Heart left ventricle (tissue), 16 donors: ENCODE data around the gene CD300LD. TPM values are rescaled to one million over a fixed set of nuclear protein-coding genes. Genes with fewer than 3 reads are reported as not detected.

Experiments used
- ATAC-seq, 4 donors: fragments of 200-7000 bp; cut with Tn5 transposase; one replicate each; pipeline ENCODE4 v1.9.1; 2020 to 2022; ENCODE audit warnings: moderate library complexity in 4 of 4, mild to moderate bottlenecking in 3 of 4, moderate number of reproducible peaks in 1 of 4
- DNase-seq, 5 donors: peaks; one replicate each; pipeline ENCODE4 v3.0.0-alpha.2; 2020
- H3K27ac ChIP-seq, 12 donors: fragments of 200-600 bp; sonication (generic) in 4 of 12; one replicate each; pipeline versions ENCODE4 v1.5.0 to v1.8.0; 2016 to 2022; ENCODE audit warnings: mild to moderate bottlenecking in 2 of 12
- H3K27me3 ChIP-seq, 9 donors: fragments of 200-600 bp; sonication (generic) in 2 of 9; one replicate each; pipeline versions ENCODE4 v1.5.1 to v1.8.0; 2016 to 2022; ENCODE audit warnings: mild to moderate bottlenecking in 3 of 9
- H3K36me3 ChIP-seq, 9 donors: fragments of 200-600 bp; sonication (generic) in 2 of 9; one replicate each; pipeline versions ENCODE4 v1.5.0 to v1.8.0; 2018 to 2022; ENCODE audit warnings: mild to moderate bottlenecking in 2 of 9
- H3K4me1 ChIP-seq, 12 donors: fragments of 200-600 bp; sonication (generic) in 4 of 12; one replicate each; pipeline versions ENCODE4 v1.5.0 to v1.8.0; 2016 to 2022; ENCODE audit warnings: mild to moderate bottlenecking in 3 of 12
- H3K4me3 ChIP-seq, 12 donors: fragments of 200-600 bp; sonication (generic) in 4 of 12; one replicate each; pipeline versions ENCODE4 v1.5.0 to v1.8.0; 2017 to 2022; ENCODE audit warnings: mild to moderate bottlenecking in 9 of 12, moderate library complexity in 4 of 12
- H3K9me3 ChIP-seq, 12 donors: fragments of 200-600 bp; sonication (generic) in 4 of 12; one replicate each; pipeline versions ENCODE4 v1.5.0 to v1.8.0; 2016 to 2022; ENCODE audit warnings: mild to moderate bottlenecking in 1 of 12
- CTCF ChIP-seq, 12 donors: fragments of 200-600 bp; sonication (generic) in 4 of 12; IDR thresholded peaks; one replicate each; pipeline versions ENCODE4 v1.5.0 to v1.8.0; 2018 to 2022; ENCODE audit warnings: antibody characterized with exemption in 12 of 12, mild to moderate bottlenecking in 5 of 12
- POLR2A ChIP-seq, 2 donors: fragments of 450-650 bp; IDR thresholded peaks; one replicate each; pipeline ENCODE4 v1.6.1; 2017; ENCODE audit warnings: antibody characterized with exemption in 2 of 2, mild to moderate bottlenecking in 2 of 2, moderate library complexity in 2 of 2
- WGBS, 4 donors: extraction: QIAGEN DNeasy Blood & Tissue Kit in 2 of 4; methylation state at CpG; one replicate each; pipeline versions ENCODE4 v1.1.5 to v1.1.7; 2013 to 2018; 5-methylcytosine and 5-hydroxymethylcytosine counted together
- intact Hi-C, 10 donors: fragments of 100-400 bp; cut with DNase I; formaldehyde crosslinking; loops; one replicate each; pipeline versions ENCODE4 v1.11.1 to v1.14.2; 2022
- long read RNA-seq, 3 donors: library from polyadenylated mRNA; unstranded; transcript quantifications; one replicate each; pipeline ENCODE4 v2.0.0, GENCODE V29; 2020 to 2021
- polyA plus RNA-seq, 2 donors: library from polyadenylated mRNA; stranded (reverse); fragments of 200-250 nt; gene quantifications; one replicate each; pipeline ENCODE4 v1.2.3, GENCODE V29; 2013
- total RNA-seq, 9 donors: library from RNA; depleted of rRNA in 2 of 9; stranded (reverse); fragments of >200 nt in 2 of 9; fragmentation: NEBNext Ultra II Directional in 3 of 9; extraction: Animal tissue kit (Norgen Biotek cat#: 25700) in 3 of 9; gene quantifications; one replicate each; pipeline versions ENCODE4 v1.1.0 to v1.2.4, GENCODE V29; 2016 to 2023
- donor health status: ischemic (EF 13 %, LVEDD 7.1; RV severe dilation, severe dysfunction).
- donor health status: healthy with polysubstance abuse.
- donor health status: DM: no; HTN: yes; CAD: no.
- donor health status: DM: no; HTN: no; CAD: no.
- donor health status: ischemic (EF 25% LVEDD 6.9; RV normal size, moderate dysfunction).
- donor health status: ischemic (EF 25% LVEDD 5.7; RV mildly dilated, moderate dysfunction).
- donor health status: healthy.
- donor health status: DM: yes; HTN: yes; CAD: no.
- donor health status: ischemic (EF 35%, LVEDD 5.7; RV mildly dilated, moderate dysfunction).
- donor health status: nonischemic (EF 11% LVEDD 7.7; RV severe dilation, severe dysfunction).
- donor health status: DM: yes; HTN: yes; CAD: no.
- donor health status: PGD.
- donor health status: ischemic (EF 29% LVEDD 5.4; RV normal size, mild dysfunction).
- donor health status: nonischemic (EF 23%, LVEDD 6.1; RV moderate dilation, normal function).

The CD300LD gene
- not detected for total RNA-seq
- not detected for polyA plus RNA-seq
- long read RNA-seq, donor 1: 0 reads
- long read RNA-seq, donor 2: 0 reads
- long read RNA-seq, donor 3: 0 reads

- 72 to 76% (median 73%) methylated on average over 14 of the region's 14 CpGs for WGBS, 4 donors
- DNase-seq (no peak), ATAC-seq (no peak)
- Histone ChIP-seq H3K9me3 (peaks cover 0 to 3% (median 0%) of the 10 kb centered on the region in 12 donors), H3K4me1 (peaks cover 0 to 8% (median 0%) of the 10 kb centered on the region in 12 donors), H3K27me3 (peaks cover 0 to 32% (median 3%) of the 10 kb centered on the region in 9 donors), H3K4me3 (no peak within 1 kb of the TSS), H3K27ac (no peak within 1 kb of the TSS), H3K36me3 (no peaks in the 10 kb centered on the region)
- TF ChIP-seq CTCF (IDR thresholded peaks at IDR 0.05) (no peak), POLR2A (IDR thresholded peaks at IDR 0.05) (no peak)
- intact Hi-C loops: no loop called here
Measured at GRCh38 chr17:74592087-74592990, at the start of gene CD300LD. Gene CD300LD (minus strand): TSS chr17:74592283. CDS start chr17:74592202, 81 bp downstream.

GRCh38 chr17:74641224-74641957 is 49.3 kb upstream of the CD300LD start:
- peak in 1 of 4 donors; percentile 24 for ATAC-seq
- intact Hi-C loops: no loop called here
- Histone ChIP-seq H3K27me3 (peaks cover 0 to 42% (median 3%) of the 10 kb centered on the region in 9 donors), H3K4me3 (no peak overlapping the region), H3K27ac (peak overlapping the region in 1 of 12 donors; percentile 78), H3K4me1 (peaks cover 0 to 48% (median 0%) of the 10 kb centered on the region in 12 donors), H3K36me3 (no peaks in the 10 kb centered on the region), H3K9me3 (no peaks in the 10 kb centered on the region)
- DNase-seq: no peak
- TF ChIP-seq CTCF (IDR thresholded peaks at IDR 0.05): no peak
- no peak for TF ChIP-seq POLR2A (IDR thresholded peaks at IDR 0.05)
- WGBS, 4 donors: 52 to 66% (median 59%) methylated on average over 6 of the region's 6 CpGs

GRCh38 chr17:74639704-74640151 is 47.6 kb upstream of the CD300LD start:
- H3K27ac ChIP-seq: peak overlapping the region in 1 of 12 donors; percentile 78
- intact Hi-C loops: no loop called here
- no peak overlapping the region for H3K4me3 ChIP-seq
- WGBS, 4 donors: 68 to 77% (median 72%) methylated on average over 10 of the region's 10 CpGs
- TF ChIP-seq POLR2A (IDR thresholded peaks at IDR 0.05): no peak
- TF ChIP-seq CTCF (IDR thresholded peaks at IDR 0.05): no peak
- peaks cover 0 to 48% (median 0%) of the 10 kb centered on the region in 12 donors for H3K4me1 ChIP-seq
- DNase-seq: peak in 2 of 5 donors; percentile 33 to 34
- peaks cover 0 to 59% (median 15%) of the 10 kb centered on the region in 9 donors for H3K27me3 ChIP-seq
- no peaks in the 10 kb centered on the region for H3K36me3 ChIP-seq
- H3K9me3 ChIP-seq: no peaks in the 10 kb centered on the region
- ATAC-seq: peak in 3 of 4 donors; percentile 28 to 60 (median 60)
